GM12878 (cell line): ENCODE results near the gene C4BPB. TPM values are rescaled to one million over a fixed set of nuclear protein-coding genes. Genes with fewer than 3 reads are reported as not detected.

Experiments used
- DPF2 ChIP-seq: fragments of 450-650 bp; IDR thresholded peaks from 2 replicates; pipeline ENCODE4 v1.6.1; 2017; ENCODE audit warnings: mild to moderate bottlenecking
- ESRRA ChIP-seq: IDR thresholded peaks from 2 replicates; pipeline ENCODE4 v1.6.1; 2012; ENCODE audit warnings: mild to moderate bottlenecking, low read length, improper control_type of control experiment
- EZH2 ChIP-seq: IDR thresholded peaks from 2 replicates; pipeline ENCODE4 v1.6.1; 2012; ENCODE audit warnings: low read depth, mild to moderate bottlenecking, control low read depth, inconsistent platforms, low read length, borderline replicate concordance; ENCODE audit not compliant: control insufficient read depth
- FOS ChIP-seq: IDR thresholded peaks from 3 replicates; pipeline ENCODE4 v1.6.1; 2011; ENCODE audit warnings: borderline replicate concordance; ENCODE audit not compliant: insufficient read length; ENCODE audit errors: extremely low read depth
- GABPA ChIP-seq: IDR thresholded peaks from 2 replicates; pipeline ENCODE4 v1.6.1; 2014; ENCODE audit warnings: antibody characterized with exemption, low read depth, mild to moderate bottlenecking, inconsistent platforms
- IRF4 ChIP-seq: IDR thresholded peaks from 2 replicates; pipeline ENCODE4 v1.6.1; 2011; ENCODE audit warnings: low read depth, low read length
- JUND ChIP-seq: IDR thresholded peaks from 2 replicates; pipeline ENCODE4 v1.6.1; 2012; ENCODE audit warnings: low read depth, mild to moderate bottlenecking, low read length, improper control_type of control experiment, moderate library complexity
- MXI1 ChIP-seq: fragments of 150-350 bp; IDR thresholded peaks from 2 replicates; pipeline ENCODE4 v1.6.1; 2011; ENCODE audit warnings: low read depth, mild to moderate bottlenecking, inconsistent platforms, low read length, improper control_type of control experiment
- POLR2A ChIP-seq: IDR thresholded peaks from 2 replicates; pipeline ENCODE4 v1.6.1; 2011; ENCODE audit warnings: low read depth, mild to moderate bottlenecking, low read length
- POLR2AphosphoS5 ChIP-seq: IDR thresholded peaks from 2 replicates; pipeline ENCODE4 v1.6.1; 2011; ENCODE audit warnings: mild to moderate bottlenecking, low read length, inconsistent platforms
- RBBP5 ChIP-seq: fragments of 200-600 bp; sonication (generic); conservative IDR thresholded peaks from 2 replicates; pipeline ENCODE4 v1.6.1; 2016
- RELB ChIP-seq: fragments of 450-650 bp; IDR thresholded peaks from 2 replicates; pipeline ENCODE4 v1.6.1; 2017; ENCODE audit warnings: low read depth, mild to moderate bottlenecking, moderate library complexity
- SREBF1 ChIP-seq: IDR thresholded peaks from 2 replicates; pipeline ENCODE4 v1.6.1; 2012; ENCODE audit warnings: mild to moderate bottlenecking, low read length
- TAF1 ChIP-seq: IDR thresholded peaks from 2 replicates; pipeline ENCODE4 v1.6.1; 2011; ENCODE audit warnings: mild to moderate bottlenecking, low read depth, low read length, borderline replicate concordance
- USF2 ChIP-seq: IDR thresholded peaks from 2 replicates; pipeline ENCODE4 v1.6.1; 2011; ENCODE audit warnings: low read depth, low read length, improper control_type of control experiment, borderline replicate concordance
- ZNF687 ChIP-seq: fragments of 450-650 bp; IDR thresholded peaks from 2 replicates; pipeline ENCODE4 v1.6.1; 2017; ENCODE audit warnings: mild to moderate bottlenecking, moderate library complexity
- polyA plus RNA-seq, 11 experiments: library from polyadenylated mRNA; depleted of rRNA in 4 of 11; unstranded in 6 of 11; stranded (reverse) in 5 of 11; fragments of >200 nt; fragmentation: Nextera tagmentation in 4 of 11; fragmentation: Illumina TruSeq in 1 of 11; extraction: Ambion mirVana in 4 of 11; extraction: Trizol in 1 of 11; gene quantifications; 1 replicate in 1 of 11; 2 replicates in 10 of 11; pipeline versions ENCODE4 v1.2.1 to v1.2.3, GENCODE V29; 2011 to 2016; ENCODE audit warnings: inconsistent platforms in 2 of 11, missing spikeins in 2 of 11, low read depth in 1 of 11
- total RNA-seq, 4 experiments: library from RNA; depleted of rRNA in 3 of 4; stranded (reverse); fragments of >200 nt in 3 of 4; fragmentation: Illumina TruSeq in 1 of 4; extraction: Trizol in 1 of 4; gene quantifications; 2 replicates each; pipeline versions ENCODE4 v1.2.1 to v1.2.3, GENCODE V29; 2013 to 2021
- TF ChIP-seq, protein P1 (sequence below): IDR thresholded peaks from 2 replicates; pipeline ENCODE4 v1.6.1; 2012; ENCODE audit warnings: mild to moderate bottlenecking, low read depth, low read length

C4BPB gene
- total and polyA plus RNA-seq, 10 of the 15 experiments (the other 5 are each of a cell fraction or from before 2014, with no cell fraction given), result 0.31 to 1.2 (median 0.53) TPM; not detected in 1

GRCh38 chr1:207052911-207053769 lies 35.5 kb upstream of the C4BPB start, which contains the start of gene PFKFB2 (continued):
- no peak for TF ChIP-seq ZNF687
- TF ChIP-seq JUND, result no peak
- TF ChIP-seq RBBP5, result no peak
- TF ChIP-seq IRF4, result no peak
- no peak for TF ChIP-seq SREBF1
- 0 out of 2 replicates have a peak, but pooled peaks have one; percentile 26 for TF ChIP-seq RELB
- TF ChIP-seq FOS, result no peak
- TF ChIP-seq USF2, result no peak
- no peak for TF ChIP-seq TAF1
- TF ChIP-seq, protein P1, sequence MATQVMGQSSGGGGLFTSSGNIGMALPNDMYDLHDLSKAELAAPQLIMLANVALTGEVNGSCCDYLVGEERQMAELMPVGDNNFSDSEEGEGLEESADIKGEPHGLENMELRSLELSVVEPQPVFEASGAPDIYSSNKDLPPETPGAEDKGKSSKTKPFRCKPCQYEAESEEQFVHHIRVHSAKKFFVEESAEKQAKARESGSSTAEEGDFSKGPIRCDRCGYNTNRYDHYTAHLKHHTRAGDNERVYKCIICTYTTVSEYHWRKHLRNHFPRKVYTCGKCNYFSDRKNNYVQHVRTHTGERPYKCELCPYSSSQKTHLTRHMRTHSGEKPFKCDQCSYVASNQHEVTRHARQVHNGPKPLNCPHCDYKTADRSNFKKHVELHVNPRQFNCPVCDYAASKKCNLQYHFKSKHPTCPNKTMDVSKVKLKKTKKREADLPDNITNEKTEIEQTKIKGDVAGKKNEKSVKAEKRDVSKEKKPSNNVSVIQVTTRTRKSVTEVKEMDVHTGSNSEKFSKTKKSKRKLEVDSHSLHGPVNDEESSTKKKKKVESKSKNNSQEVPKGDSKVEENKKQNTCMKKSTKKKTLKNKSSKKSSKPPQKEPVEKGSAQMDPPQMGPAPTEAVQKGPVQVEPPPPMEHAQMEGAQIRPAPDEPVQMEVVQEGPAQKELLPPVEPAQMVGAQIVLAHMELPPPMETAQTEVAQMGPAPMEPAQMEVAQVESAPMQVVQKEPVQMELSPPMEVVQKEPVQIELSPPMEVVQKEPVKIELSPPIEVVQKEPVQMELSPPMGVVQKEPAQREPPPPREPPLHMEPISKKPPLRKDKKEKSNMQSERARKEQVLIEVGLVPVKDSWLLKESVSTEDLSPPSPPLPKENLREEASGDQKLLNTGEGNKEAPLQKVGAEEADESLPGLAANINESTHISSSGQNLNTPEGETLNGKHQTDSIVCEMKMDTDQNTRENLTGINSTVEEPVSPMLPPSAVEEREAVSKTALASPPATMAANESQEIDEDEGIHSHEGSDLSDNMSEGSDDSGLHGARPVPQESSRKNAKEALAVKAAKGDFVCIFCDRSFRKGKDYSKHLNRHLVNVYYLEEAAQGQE, result no peak
- peak; percentile 82 for TF ChIP-seq POLR2A
- 0 out of 2 replicates have a peak, but pooled peaks have one; percentile 42 for TF ChIP-seq DPF2
- TF ChIP-seq EZH2, result no peak
- peak; percentile 39; the same call in 1 of the 2 replicates for TF ChIP-seq MXI1
- TF ChIP-seq ESRRA, result no peak
- TF ChIP-seq GABPA, result no peak
- TF ChIP-seq POLR2AphosphoS5, result 0 out of 2 replicates have a peak, but pooled peaks have one; percentile 35
